Hepatocyte (in vitro differentiated cells): ENCODE measurements around the gene RSPH10B2.
"Not testable (repeated sequence)": the region's sequence is repeated elsewhere in the genome, so short reads cannot be mapped to it uniquely, and the experiment has no call there.

Experiments
- CTCF ChIP-seq: fragments of 200-600 bp; sonication (generic); IDR thresholded peaks from 2 replicates; pipeline ENCODE4 v1.5.1; 2016; ENCODE audit warnings: antibody characterized with exemption, mild to moderate bottlenecking; ENCODE audit not compliant: poor library complexity
- EZH2 ChIP-seq: fragments of 200-600 bp; sonication (generic); IDR thresholded peaks from 2 replicates; pipeline ENCODE4 v1.6.1; 2016; ENCODE audit warnings: antibody characterized with exemption, mild to moderate bottlenecking, borderline replicate concordance

GRCh38 chr7:6761186-6761585 is 7.3 kb downstream of the RSPH10B2 start:
- not testable (repeated sequence) for TF ChIP-seq CTCF, EZH2
